ENCODE measurements around the gene NOX5.
A peak's percentile ranks its signal among the peaks of the same experiment; 100 is the strongest.

NOX5 gene

DNA sequence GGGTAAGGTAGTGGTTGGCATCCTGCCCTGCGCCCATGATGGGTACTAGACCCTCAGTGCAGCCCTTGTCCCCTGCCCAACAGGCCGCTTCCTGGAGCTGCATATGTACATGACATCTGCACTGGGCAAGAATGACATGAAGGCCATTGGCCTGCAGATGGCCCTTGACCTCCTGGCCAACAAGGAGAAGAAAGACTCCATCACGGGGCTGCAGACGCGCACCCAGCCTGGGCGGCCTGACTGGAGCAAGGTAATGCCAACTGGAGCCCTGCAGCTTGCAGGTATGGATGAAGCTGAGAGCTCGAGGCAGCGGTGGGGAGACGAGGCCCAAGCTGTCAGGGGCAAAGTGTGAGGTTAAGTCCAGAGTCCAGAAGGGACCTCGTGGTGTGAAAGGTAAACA is 40.8 kb downstream of the NOX5 start:
- H3K4me2 ChIP-seq (ENCODE audit: low read length), result no peak overlapping the region
- H3K4me1 ChIP-seq (ENCODE audit: low read length), result peaks cover 3% of the 10 kb centered on the region; the same call in 1 of the 2 replicates
- H3K4me3 ChIP-seq (ENCODE audit: low read length), result no peak overlapping the region
- H2AFZ ChIP-seq (ENCODE audit: low read depth, low read length), result no peak overlapping the region
- no peaks in the 10 kb centered on the region for H3K36me3 ChIP-seq (replicated peaks; ENCODE audit: low read depth, low read length)
- H3K79me2 ChIP-seq (ENCODE audit: low read length), result no peaks in the 10 kb centered on the region
- no peak overlapping the region for H3K27ac ChIP-seq (ENCODE audit: low read length)
- H4K20me1 ChIP-seq (ENCODE audit: insufficient read depth, low read length), result no peaks in the 10 kb centered on the region
- no peaks in the 10 kb centered on the region for H3K9me3 ChIP-seq (ENCODE audit: insufficient read depth, low read length)
- TF ChIP-seq EZH2phosphoT487 (IDR thresholded peaks at IDR 0.05; ENCODE audit: low read depth), result no peak
- TF ChIP-seq, protein P1, sequence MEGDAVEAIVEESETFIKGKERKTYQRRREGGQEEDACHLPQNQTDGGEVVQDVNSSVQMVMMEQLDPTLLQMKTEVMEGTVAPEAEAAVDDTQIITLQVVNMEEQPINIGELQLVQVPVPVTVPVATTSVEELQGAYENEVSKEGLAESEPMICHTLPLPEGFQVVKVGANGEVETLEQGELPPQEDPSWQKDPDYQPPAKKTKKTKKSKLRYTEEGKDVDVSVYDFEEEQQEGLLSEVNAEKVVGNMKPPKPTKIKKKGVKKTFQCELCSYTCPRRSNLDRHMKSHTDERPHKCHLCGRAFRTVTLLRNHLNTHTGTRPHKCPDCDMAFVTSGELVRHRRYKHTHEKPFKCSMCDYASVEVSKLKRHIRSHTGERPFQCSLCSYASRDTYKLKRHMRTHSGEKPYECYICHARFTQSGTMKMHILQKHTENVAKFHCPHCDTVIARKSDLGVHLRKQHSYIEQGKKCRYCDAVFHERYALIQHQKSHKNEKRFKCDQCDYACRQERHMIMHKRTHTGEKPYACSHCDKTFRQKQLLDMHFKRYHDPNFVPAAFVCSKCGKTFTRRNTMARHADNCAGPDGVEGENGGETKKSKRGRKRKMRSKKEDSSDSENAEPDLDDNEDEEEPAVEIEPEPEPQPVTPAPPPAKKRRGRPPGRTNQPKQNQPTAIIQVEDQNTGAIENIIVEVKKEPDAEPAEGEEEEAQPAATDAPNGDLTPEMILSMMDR (IDR thresholded peaks at IDR 0.05; ENCODE audit: low read depth, low read length), result no peak
- no peak overlapping the region for H3K9ac ChIP-seq (ENCODE audit: low read length)
- peaks cover 21% of the 10 kb centered on the region for H3K27me3 ChIP-seq (ENCODE audit: low read depth, low read length)

DNA sequence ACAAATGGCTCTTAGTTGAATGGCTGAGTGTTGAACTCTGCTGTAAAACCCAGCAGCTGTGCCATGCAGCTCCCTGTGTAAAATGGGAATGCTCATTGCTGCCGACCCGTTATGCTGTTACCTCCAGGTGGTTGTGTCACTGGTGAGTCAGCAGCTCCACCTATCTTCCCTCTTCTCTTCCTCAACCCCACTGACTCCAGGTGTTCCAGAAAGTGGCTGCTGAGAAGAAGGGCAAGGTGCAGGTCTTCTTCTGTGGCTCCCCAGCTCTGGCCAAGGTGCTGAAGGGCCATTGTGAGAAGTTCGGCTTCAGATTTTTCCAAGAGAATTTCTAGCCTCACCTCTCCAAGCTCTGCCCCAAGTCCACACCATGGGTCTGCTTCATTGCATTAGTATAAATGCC is 41.9 kb downstream of the NOX5 start:
- peaks cover 21% of the 10 kb centered on the region for H3K27me3 ChIP-seq (ENCODE audit: low read depth, low read length)
- H3K27ac ChIP-seq (ENCODE audit: low read length), result no peak overlapping the region
- H3K4me3 ChIP-seq (ENCODE audit: low read length), result no peak overlapping the region
- no peak for TF ChIP-seq EZH2phosphoT487 (IDR thresholded peaks at IDR 0.05; ENCODE audit: low read depth)
- TF ChIP-seq, protein P1 (IDR thresholded peaks at IDR 0.05; ENCODE audit: low read depth, low read length), result no peak
- H2AFZ ChIP-seq (ENCODE audit: low read depth, low read length), result no peak overlapping the region
- no peaks in the 10 kb centered on the region for H4K20me1 ChIP-seq (ENCODE audit: insufficient read depth, low read length)
- H3K4me1 ChIP-seq (ENCODE audit: low read length), result peaks cover 10% of the 10 kb centered on the region
- no peak overlapping the region for H3K4me2 ChIP-seq (ENCODE audit: low read length)
- H3K79me2 ChIP-seq (ENCODE audit: low read length), result no peaks in the 10 kb centered on the region
- H3K9me3 ChIP-seq (ENCODE audit: insufficient read depth, low read length), result no peaks in the 10 kb centered on the region
- H3K9ac ChIP-seq (ENCODE audit: low read length), result no peak overlapping the region
- no peaks in the 10 kb centered on the region for H3K36me3 ChIP-seq (replicated peaks; ENCODE audit: low read depth, low read length)

DNA sequence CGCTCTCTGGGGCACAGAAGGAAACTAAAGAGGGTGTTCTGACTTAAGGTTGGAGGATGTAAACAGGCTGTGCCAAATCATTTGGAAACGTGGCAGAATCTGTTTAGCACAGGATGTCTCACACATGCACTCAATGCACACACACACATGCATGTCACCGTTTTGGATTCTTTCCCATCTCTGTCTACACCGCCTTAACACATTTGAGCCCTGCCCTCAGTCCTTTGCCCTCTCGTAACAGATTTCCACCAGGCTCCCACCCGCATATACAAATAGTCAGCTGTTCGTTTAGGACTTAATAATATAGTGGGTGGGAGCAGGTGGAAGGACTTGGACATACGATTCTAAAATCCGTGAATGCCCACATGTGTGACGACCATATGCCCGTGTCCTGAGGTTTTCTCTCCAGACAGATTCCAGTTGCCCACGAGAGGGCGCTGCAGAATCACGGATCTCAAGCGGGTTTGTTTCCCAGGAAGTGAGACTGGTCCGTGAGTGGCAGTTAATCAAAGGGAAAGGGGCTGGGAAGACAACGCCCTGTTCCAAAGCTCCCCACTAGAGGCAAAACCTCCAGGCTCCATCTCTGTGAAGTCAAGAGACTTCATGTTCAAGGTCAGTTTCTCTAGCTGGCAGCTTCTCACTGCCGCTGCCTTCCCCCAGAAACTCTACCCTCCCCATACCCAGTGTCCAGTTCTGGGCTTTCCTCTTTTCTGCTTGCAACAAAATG is 44.5 kb downstream of the NOX5 start:
- TF ChIP-seq EZH2phosphoT487 (IDR thresholded peaks at IDR 0.05; ENCODE audit: low read depth), result no peak
- TF ChIP-seq, protein P1 (IDR thresholded peaks at IDR 0.05; ENCODE audit: low read depth, low read length), result peak; percentile 98
- peak overlapping the region; percentile 4; the same call in 1 of the 2 replicates for H3K9ac ChIP-seq (ENCODE audit: low read length)
- no peaks in the 10 kb centered on the region for H3K9me3 ChIP-seq (ENCODE audit: insufficient read depth, low read length)
- no peaks in the 10 kb centered on the region for H3K36me3 ChIP-seq (replicated peaks; ENCODE audit: low read depth, low read length)
- H3K27ac ChIP-seq (ENCODE audit: low read length), result no peak overlapping the region
- H3K27me3 ChIP-seq (ENCODE audit: low read depth, low read length), result peaks cover 21% of the 10 kb centered on the region
- H3K4me1 ChIP-seq (ENCODE audit: low read length), result peaks cover 10% of the 10 kb centered on the region
- peak overlapping the region; percentile 60 for H3K4me3 ChIP-seq (ENCODE audit: low read length)
- H4K20me1 ChIP-seq (ENCODE audit: insufficient read depth, low read length), result no peaks in the 10 kb centered on the region
- H3K79me2 ChIP-seq (ENCODE audit: low read length), result no peaks in the 10 kb centered on the region
- H2AFZ ChIP-seq (ENCODE audit: low read depth, low read length), result peak overlapping the region; percentile 78
- H3K4me2 ChIP-seq (ENCODE audit: low read length), result peak overlapping the region; percentile 80

DNA sequence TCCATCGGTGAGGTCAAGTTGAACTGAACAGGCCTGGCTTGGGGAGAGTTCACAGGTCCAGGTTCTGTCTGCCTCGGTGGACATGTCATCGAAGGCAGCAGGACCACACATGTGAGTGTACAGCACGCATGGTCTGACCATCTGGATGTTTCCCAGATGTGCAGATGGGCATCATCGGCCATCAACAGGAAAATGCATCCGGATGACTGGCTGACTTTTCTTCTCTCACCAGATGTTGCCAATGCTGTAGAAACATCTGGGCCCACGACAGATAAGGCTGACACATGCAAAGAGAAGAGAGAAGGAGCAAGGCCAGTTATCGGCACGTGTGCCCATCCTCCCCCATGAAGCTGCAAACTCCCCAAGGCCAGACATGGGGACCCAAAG is 45.1 kb downstream of the NOX5 start:
- peak overlapping the region; percentile 78 for H2AFZ ChIP-seq (ENCODE audit: low read depth, low read length)
- H3K36me3 ChIP-seq (replicated peaks; ENCODE audit: low read depth, low read length), result no peaks in the 10 kb centered on the region
- peak overlapping the region; percentile 60 for H3K4me3 ChIP-seq (ENCODE audit: low read length)
- no peaks in the 10 kb centered on the region for H3K9me3 ChIP-seq (ENCODE audit: insufficient read depth, low read length)
- H3K27me3 ChIP-seq (ENCODE audit: low read depth, low read length), result peaks cover 21% of the 10 kb centered on the region
- no peak overlapping the region for H3K27ac ChIP-seq (ENCODE audit: low read length)
- H3K4me2 ChIP-seq (ENCODE audit: low read length), result peak overlapping the region; percentile 80
- H3K9ac ChIP-seq (ENCODE audit: low read length), result peak overlapping the region; percentile 4; the same call in 1 of the 2 replicates
- H4K20me1 ChIP-seq (ENCODE audit: insufficient read depth, low read length), result no peaks in the 10 kb centered on the region
- peaks cover 10% of the 10 kb centered on the region for H3K4me1 ChIP-seq (ENCODE audit: low read length)
- no peaks in the 10 kb centered on the region for H3K79me2 ChIP-seq (ENCODE audit: low read length)
- no peak for TF ChIP-seq EZH2phosphoT487 (IDR thresholded peaks at IDR 0.05; ENCODE audit: low read depth)
- TF ChIP-seq, protein P1 (IDR thresholded peaks at IDR 0.05; ENCODE audit: low read depth, low read length), result no peak
